Measurements from ENCODE around the gene PCDHGA9.

GRCh38 chr5:141360685-141361084 lies 41.9 kb upstream of the PCDHGA9 start:
- TF ChIP-seq CTCF (optimal IDR thresholded peaks at IDR 0.05 in 1 of 3, IDR thresholded peaks at IDR 0.05 in 1 of 3, conservative IDR thresholded peaks at IDR 0.05 in 1 of 3; ENCODE audit: extremely low read depth in 1 of 3, insufficient read depth in 2 of 3, low read length in 3 of 3) (no peak), EZH2 (IDR thresholded peaks at IDR 0.05; ENCODE audit: low read length) (no peak)

Data from keratinocyte (primary cell).